Type B pancreatic cell (in vitro differentiated cells): ENCODE results near the gene ANKRD30B. TPM values are rescaled to one million over a fixed set of nuclear protein-coding genes. Genes with fewer than 3 reads are reported as not detected.
"Not testable (repeated sequence)": the region's sequence is repeated elsewhere in the genome, so short reads cannot be mapped to it uniquely, and the experiment has no call there.

Experiments
- DNase-seq: peaks from one replicate; pipeline ENCODE4 v3.0.0; 2021; ENCODE audit warnings: mixed read lengths; ENCODE audit not compliant: unreplicated experiment; ENCODE audit errors: extremely low spot score
- H3K27ac Mint-ChIP-seq: 2 replicates; pipeline ENCODE4 v1.8.0; 2021; ENCODE audit warnings: mild to moderate bottlenecking, mixed read lengths
- H3K27me3 Mint-ChIP-seq: 2 replicates; pipeline ENCODE4 v1.8.0; 2021; ENCODE audit warnings: mixed read lengths
- H3K36me3 Mint-ChIP-seq: 2 replicates; pipeline ENCODE4 v1.8.0; 2021; ENCODE audit warnings: mixed read lengths
- H3K4me1 Mint-ChIP-seq: one replicate; pipeline ENCODE4 v1.8.0; 2021; ENCODE audit warnings: mixed read lengths; ENCODE audit not compliant: unreplicated experiment
- H3K4me3 Mint-ChIP-seq: 2 replicates; pipeline ENCODE4 v1.8.0; 2021; ENCODE audit warnings: mild to moderate bottlenecking, mixed read lengths
- H3K9me3 Mint-ChIP-seq: 2 replicates; pipeline ENCODE4 v1.8.0; 2021; ENCODE audit warnings: mixed read lengths
- CTCF ChIP-seq: fragments of 200-600 bp; sonication (generic); conservative IDR thresholded peaks from 2 replicates; pipeline ENCODE4 v1.5.0; 2021; ENCODE audit warnings: antibody characterized with exemption, mild to moderate bottlenecking
- microRNA-seq: library from miRNA; unstranded; fragments of <30 nt; microRNA quantifications from one replicate; pipeline ENCODE4, GENCODE V29; 2020
- total RNA-seq: library from RNA; stranded (reverse); gene quantifications from 2 replicates; pipeline ENCODE4 v1.2.1, GENCODE V29; 2021; ENCODE audit warnings: low replicate concordance

ANKRD30B gene
- total RNA-seq, 1 donor from 2014 or later: not detected

GRCh38 chr18:14866426-14866825, 118.5 kb downstream of the ANKRD30B start:
- DNase-seq, H3K4me1 Mint-ChIP-seq, H3K36me3 Mint-ChIP-seq, H3K27ac Mint-ChIP-seq, H3K27me3 Mint-ChIP-seq, H3K9me3 Mint-ChIP-seq, H3K4me3 Mint-ChIP-seq: not testable (repeated sequence)

GRCh38 chr18:14867988-14868387, 120.0 kb downstream of the ANKRD30B start:
- not testable (repeated sequence) for H3K27ac Mint-ChIP-seq, H3K4me1 Mint-ChIP-seq, H3K9me3 Mint-ChIP-seq, H3K27me3 Mint-ChIP-seq, H3K4me3 Mint-ChIP-seq, H3K36me3 Mint-ChIP-seq, DNase-seq

GRCh38 chr18:14868825-14869224, 120.9 kb downstream of the ANKRD30B start:
- H3K27me3 Mint-ChIP-seq, H3K9me3 Mint-ChIP-seq, DNase-seq, H3K27ac Mint-ChIP-seq, H3K4me1 Mint-ChIP-seq, H3K36me3 Mint-ChIP-seq, H3K4me3 Mint-ChIP-seq: not testable (repeated sequence)

- not testable (repeated sequence) for H3K36me3 Mint-ChIP-seq, H3K9me3 Mint-ChIP-seq, H3K4me3 Mint-ChIP-seq, H3K27ac Mint-ChIP-seq, H3K27me3 Mint-ChIP-seq, H3K4me1 Mint-ChIP-seq, DNase-seq
Observed at GRCh38 chr18:14878826-14879225, 130.9 kb downstream of the ANKRD30B start.

GRCh38 chr18:14900435-14900834, 152.5 kb downstream of the ANKRD30B start:
- no peak for DNase-seq
- Mint-ChIP-seq H3K4me3 (no peak overlapping the region), H3K9me3 (no peaks in the 10 kb centered on the region), H3K27me3 (no peaks in the 10 kb centered on the region), H3K27ac (no peak overlapping the region), H3K36me3 (no peaks in the 10 kb centered on the region), H3K4me1 (no peaks in the 10 kb centered on the region)
- TF ChIP-seq CTCF: no peak

Small RNA genes lying within 50 kb of the gene (microRNA-seq; reads per million reads assigned to microRNA genes)
- gene MIR3156-2: not detected

Other genes starting within 250 kb of the ANKRD30B start
- gene POTEC, start 204.6 kb upstream of the ANKRD30B start, total RNA-seq: not detected in 2 replicates